DND-41 (cell line): Measurements from ENCODE around the gene ORAI1.

Source experiments
- ATAC-seq: fragments of 200-7000 bp; cut with Tn5 transposase; 3 replicates; pipeline ENCODE4 v1.9.1; 2021; ENCODE audit warnings: low read depth; ENCODE audit not compliant: insufficient read depth
- DNase-seq: peaks from one replicate; pipeline ENCODE4 v3.0.0-alpha.2; 2020
- H2AFZ ChIP-seq: 2 replicates; pipeline ENCODE4 v1.6.0; 2012; ENCODE audit warnings: low read depth, low read length
- H3K27ac ChIP-seq: 2 replicates; pipeline ENCODE4 v1.5.1; 2012; ENCODE audit warnings: low read length, inconsistent platforms
- H3K27me3 ChIP-seq: fragments of 200-600 bp; sonication (generic); 2 replicates; pipeline ENCODE4 v1.6.0; 2012; ENCODE audit warnings: low read length, mild to moderate bottlenecking, inconsistent platforms; ENCODE audit not compliant: insufficient read depth, poor library complexity
- H3K36me3 ChIP-seq: 2 replicates; pipeline ENCODE4 v1.5.1; 2012; ENCODE audit warnings: low read length, inconsistent platforms; ENCODE audit not compliant: insufficient read depth
- H3K4me1 ChIP-seq: 2 replicates; pipeline ENCODE4 v1.5.1; 2012; ENCODE audit warnings: mild to moderate bottlenecking, low read length; ENCODE audit not compliant: insufficient read depth
- H3K4me2 ChIP-seq: 2 replicates; pipeline ENCODE4 v1.6.0; 2012; ENCODE audit warnings: mild to moderate bottlenecking, moderate library complexity, low read length, inconsistent platforms; ENCODE audit not compliant: insufficient read depth
- H3K4me3 ChIP-seq, 2 experiments: fragments of 200-600 bp in 1 of 2; shearing (Covaris generic) in 1 of 2; 2 replicates each; pipeline ENCODE4 v1.5.1; 2012 to 2016; ENCODE audit warnings: inconsistent platforms in 2 of 2, low read length in 2 of 2, mild to moderate bottlenecking in 2 of 2, low read depth in 1 of 2, moderate library complexity in 1 of 2
- H3K79me2 ChIP-seq: 2 replicates; pipeline ENCODE4 v1.6.0; 2012; ENCODE audit warnings: low read length, inconsistent platforms; ENCODE audit not compliant: insufficient read depth
- H3K9ac ChIP-seq: 2 replicates; pipeline ENCODE4 v1.6.0; 2012; ENCODE audit warnings: low read depth, mild to moderate bottlenecking, inconsistent platforms, low read length, moderate library complexity
- H3K9me3 ChIP-seq: 2 replicates; pipeline ENCODE4 v1.5.1; 2012; ENCODE audit warnings: low read length, moderate library complexity, mild to moderate bottlenecking, inconsistent platforms; ENCODE audit not compliant: insufficient read depth, severe bottlenecking
- H4K20me1 ChIP-seq: 2 replicates; pipeline ENCODE4 v1.6.0; 2012; ENCODE audit warnings: low read length; ENCODE audit not compliant: insufficient read depth
- CTCF ChIP-seq: IDR thresholded peaks from 2 replicates; pipeline ENCODE4 v1.5.1; 2012; ENCODE audit warnings: borderline replicate concordance, low read length, moderate library complexity, mild to moderate bottlenecking; ENCODE audit not compliant: poor library complexity, severe bottlenecking; ENCODE audit errors: extremely low read depth
- EZH2 ChIP-seq: IDR thresholded peaks from 3 replicates; pipeline ENCODE4 v1.6.1; 2012; ENCODE audit warnings: borderline replicate concordance, low read depth, mild to moderate bottlenecking, moderate library complexity, low read length, inconsistent platforms; ENCODE audit not compliant: severe bottlenecking

Gene ORAI1

GRCh38 chr12:121590476-121591143 is 35.7 kb upstream of the ORAI1 start:
- ATAC-seq (peak; percentile 77), DNase-seq (peak; percentile 67)
- Histone ChIP-seq H3K27me3 (no peaks in the 10 kb centered on the region), H3K79me2 (no peaks in the 10 kb centered on the region; the same call in 1 of the 2 replicates), H3K9me3 (no peaks in the 10 kb centered on the region), H3K9ac (peak overlapping the region; percentile 87), H4K20me1 (no peaks in the 10 kb centered on the region), H3K27ac (peak overlapping the region; percentile 99), H3K4me3 (peak overlapping the region; percentile 30 to 52), H3K36me3 (0 out of 2 replicates have a peak, but pooled peaks cover 5% of the 10 kb centered on the region), H3K4me1 (peaks cover 23% of the 10 kb centered on the region), H3K4me2 (peak overlapping the region; percentile 69), H2AFZ (peak overlapping the region; percentile 82)
- no peak for TF ChIP-seq CTCF
- TF ChIP-seq EZH2 = no peak

- DNase-seq = no peak
- Histone ChIP-seq H3K4me3 (no peak overlapping the region), H3K9ac (no peak overlapping the region), H3K9me3 (no peaks in the 10 kb centered on the region), H3K36me3 (peaks cover 5% of the 10 kb centered on the region; the same call in 1 of the 2 replicates), H3K27ac (no peak overlapping the region), H2AFZ (no peak overlapping the region), H4K20me1 (no peaks in the 10 kb centered on the region), H3K79me2 (no peaks in the 10 kb centered on the region; the same call in 1 of the 2 replicates), H3K4me2 (no peak overlapping the region), H3K4me1 (peaks cover 23% of the 10 kb centered on the region), H3K27me3 (no peaks in the 10 kb centered on the region)
- TF ChIP-seq CTCF (no peak), EZH2 (no peak)
- no peak for ATAC-seq
These were observed 34.0 kb upstream of the ORAI1 start for GRCh38 chr12:121592320-121592719.

DNA sequence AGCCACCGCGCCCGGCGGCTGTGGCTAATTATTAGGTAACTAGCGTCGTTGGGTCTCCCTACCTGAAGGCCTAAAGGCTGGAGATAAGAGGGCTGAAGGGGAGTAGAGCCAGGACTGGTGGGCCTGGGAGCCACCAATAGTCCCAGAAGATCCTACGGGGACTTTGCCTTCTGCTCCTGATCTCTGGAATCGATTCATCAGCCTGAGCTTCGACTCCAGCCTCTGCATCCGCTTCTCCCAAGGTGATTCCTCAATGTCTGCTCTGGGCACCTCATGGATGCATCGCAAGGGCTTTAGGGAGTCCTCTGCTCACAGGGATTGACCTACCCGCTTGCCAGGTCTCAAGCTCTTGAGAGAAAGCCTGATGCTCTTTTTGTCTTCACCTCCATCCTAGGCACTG is 30.8 kb upstream of the ORAI1 start:
- no peak for DNase-seq
- Histone ChIP-seq H3K4me2 (no peak overlapping the region), H3K4me1 (peaks cover 11% of the 10 kb centered on the region), H3K79me2 (no peaks in the 10 kb centered on the region), H3K9me3 (no peaks in the 10 kb centered on the region), H4K20me1 (no peaks in the 10 kb centered on the region), H2AFZ (no peak overlapping the region), H3K27me3 (no peaks in the 10 kb centered on the region), H3K4me3 (no peak overlapping the region), H3K27ac (no peak overlapping the region), H3K36me3 (peaks cover 8% of the 10 kb centered on the region; the same call in 1 of the 2 replicates), H3K9ac (no peak overlapping the region)
- no peak for TF ChIP-seq CTCF
- TF ChIP-seq EZH2 = no peak
- no peak for ATAC-seq
